Osteocyte (in vitro differentiated cells): ENCODE measurements around the gene CEP83. TPM values are rescaled to one million over a fixed set of nuclear protein-coding genes. Genes with fewer than 3 reads are reported as not detected.

ENCODE experiments used
- DNase-seq: peaks from one replicate; pipeline ENCODE4 v3.0.0; 2021; ENCODE audit warnings: mixed read lengths; ENCODE audit not compliant: unreplicated experiment; ENCODE audit errors: extremely low spot score
- H3K27ac Mint-ChIP-seq: one replicate; pipeline ENCODE4 v1.8.0; 2021; ENCODE audit warnings: mild to moderate bottlenecking, mixed read lengths; ENCODE audit not compliant: unreplicated experiment
- H3K27me3 Mint-ChIP-seq: one replicate; pipeline ENCODE4 v1.8.0; 2021; ENCODE audit warnings: mixed read lengths; ENCODE audit not compliant: unreplicated experiment
- H3K36me3 Mint-ChIP-seq: one replicate; pipeline ENCODE4 v1.8.0; 2021; ENCODE audit warnings: mixed read lengths; ENCODE audit not compliant: unreplicated experiment
- H3K4me1 Mint-ChIP-seq: one replicate; pipeline ENCODE4 v1.8.0; 2021; ENCODE audit warnings: mixed read lengths; ENCODE audit not compliant: unreplicated experiment
- H3K4me3 Mint-ChIP-seq: one replicate; pipeline ENCODE4 v1.8.0; 2021; ENCODE audit warnings: mild to moderate bottlenecking, moderate library complexity, mixed read lengths; ENCODE audit not compliant: unreplicated experiment
- H3K9me3 Mint-ChIP-seq: one replicate; pipeline ENCODE4 v1.8.0; 2021; ENCODE audit warnings: mixed read lengths; ENCODE audit not compliant: unreplicated experiment
- total RNA-seq: library from RNA; stranded (reverse); gene quantifications from 2 replicates; pipeline ENCODE4 v1.2.1, GENCODE V29; 2021
- TF ChIP-seq, protein P1 (sequence below): fragments of 200-600 bp; sonication (generic); IDR thresholded peaks from 2 replicates; pipeline ENCODE4 v1.5.0; 2021; ENCODE audit warnings: antibody characterized with exemption, mild to moderate bottlenecking, moderate library complexity

CEP83 gene
- total RNA-seq, 1 donor from 2014 or later = 13.1 TPM

- no peak overlapping the region for H3K4me3 Mint-ChIP-seq
- H3K27me3 Mint-ChIP-seq = peaks cover 38% of the 10 kb centered on the region
- DNase-seq = no peak
- TF ChIP-seq, protein P1, sequence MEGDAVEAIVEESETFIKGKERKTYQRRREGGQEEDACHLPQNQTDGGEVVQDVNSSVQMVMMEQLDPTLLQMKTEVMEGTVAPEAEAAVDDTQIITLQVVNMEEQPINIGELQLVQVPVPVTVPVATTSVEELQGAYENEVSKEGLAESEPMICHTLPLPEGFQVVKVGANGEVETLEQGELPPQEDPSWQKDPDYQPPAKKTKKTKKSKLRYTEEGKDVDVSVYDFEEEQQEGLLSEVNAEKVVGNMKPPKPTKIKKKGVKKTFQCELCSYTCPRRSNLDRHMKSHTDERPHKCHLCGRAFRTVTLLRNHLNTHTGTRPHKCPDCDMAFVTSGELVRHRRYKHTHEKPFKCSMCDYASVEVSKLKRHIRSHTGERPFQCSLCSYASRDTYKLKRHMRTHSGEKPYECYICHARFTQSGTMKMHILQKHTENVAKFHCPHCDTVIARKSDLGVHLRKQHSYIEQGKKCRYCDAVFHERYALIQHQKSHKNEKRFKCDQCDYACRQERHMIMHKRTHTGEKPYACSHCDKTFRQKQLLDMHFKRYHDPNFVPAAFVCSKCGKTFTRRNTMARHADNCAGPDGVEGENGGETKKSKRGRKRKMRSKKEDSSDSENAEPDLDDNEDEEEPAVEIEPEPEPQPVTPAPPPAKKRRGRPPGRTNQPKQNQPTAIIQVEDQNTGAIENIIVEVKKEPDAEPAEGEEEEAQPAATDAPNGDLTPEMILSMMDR = no peak
- H3K36me3 Mint-ChIP-seq = no peaks in the 10 kb centered on the region
- H3K4me1 Mint-ChIP-seq = no peaks in the 10 kb centered on the region
- no peak overlapping the region for H3K27ac Mint-ChIP-seq
- H3K9me3 Mint-ChIP-seq = peaks cover 9% of the 10 kb centered on the region
These were observed 41.3 kb upstream of the CEP83 start for GRCh38 chr12:94500831-94501567.

DNA sequence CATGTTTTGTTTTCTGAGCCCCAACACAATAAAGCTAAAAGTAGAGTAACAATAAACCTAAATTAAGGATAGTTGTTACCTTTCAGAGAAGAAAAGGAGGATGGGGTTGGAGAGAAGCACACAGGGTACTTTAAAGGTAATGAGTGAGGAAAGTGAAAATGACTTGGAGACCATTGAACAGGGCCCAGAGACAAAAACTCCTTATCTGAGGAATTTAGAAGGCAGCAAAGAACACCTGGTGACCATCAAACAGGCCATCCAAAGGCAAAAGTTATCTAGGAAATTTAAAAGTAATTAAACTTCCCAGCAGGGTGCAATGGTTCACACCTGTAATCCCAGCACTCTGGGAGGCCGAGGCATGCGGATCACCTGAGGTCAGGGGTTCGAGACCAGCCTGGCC, 39.0 kb upstream of the CEP83 start:
- no peaks in the 10 kb centered on the region for H3K36me3 Mint-ChIP-seq
- H3K4me1 Mint-ChIP-seq = no peaks in the 10 kb centered on the region
- no peak for DNase-seq
- TF ChIP-seq, protein P1 = no peak
- H3K27ac Mint-ChIP-seq = no peak overlapping the region
- peaks cover 9% of the 10 kb centered on the region for H3K9me3 Mint-ChIP-seq
- H3K27me3 Mint-ChIP-seq = peaks cover 36% of the 10 kb centered on the region
- H3K4me3 Mint-ChIP-seq = no peak overlapping the region

GRCh38 chr12:94498073-94498472, 38.4 kb upstream of the CEP83 start:
- H3K27me3 Mint-ChIP-seq = peaks cover 38% of the 10 kb centered on the region
- H3K4me1 Mint-ChIP-seq = no peaks in the 10 kb centered on the region
- no peak overlapping the region for H3K4me3 Mint-ChIP-seq

DNA sequence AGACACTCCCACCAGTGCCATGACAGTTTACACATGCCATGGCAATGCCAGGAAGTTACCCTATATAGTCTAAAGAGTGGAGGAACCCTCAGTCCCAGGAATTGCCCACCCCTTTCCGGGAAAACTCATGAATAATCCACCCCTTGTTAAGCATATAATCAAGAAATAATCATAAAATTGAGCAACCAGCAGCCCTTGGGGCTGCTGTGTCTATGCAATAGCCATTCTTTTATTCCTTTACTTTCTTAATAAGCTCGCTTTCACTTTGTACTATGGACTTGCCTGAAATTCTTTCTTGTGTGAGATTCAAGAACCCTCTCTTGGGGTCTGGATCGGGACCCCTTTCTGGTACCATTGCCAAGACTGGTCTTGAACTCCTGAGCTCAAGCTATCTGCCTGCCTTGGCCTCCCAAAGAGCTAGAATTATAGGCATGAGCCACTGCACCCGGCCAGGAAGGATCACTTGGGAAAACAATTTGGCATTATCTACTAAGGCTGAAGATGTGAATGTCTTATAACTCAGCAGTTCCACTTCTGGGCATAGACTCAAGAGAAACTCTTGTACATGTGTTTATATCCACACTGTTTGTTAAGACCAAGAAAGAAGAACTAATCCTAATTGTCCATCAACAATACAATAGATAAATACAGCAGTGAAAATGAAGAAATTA, 35.9 kb upstream of the CEP83 start:
- Mint-ChIP-seq H3K27me3 (peaks cover 42% of the 10 kb centered on the region), H3K9me3 (no peaks in the 10 kb centered on the region), H3K4me1 (no peaks in the 10 kb centered on the region), H3K27ac (no peak overlapping the region), H3K36me3 (no peaks in the 10 kb centered on the region), H3K4me3 (no peak overlapping the region)
- TF ChIP-seq, protein P1 = no peak
- DNase-seq = no peak

More at GRCh38 chr12:94498073-94498472, 38.4 kb upstream of the CEP83 start:
- no peak for DNase-seq
- TF ChIP-seq, protein P1 = no peak
- peaks cover 8% of the 10 kb centered on the region for H3K9me3 Mint-ChIP-seq
- no peaks in the 10 kb centered on the region for H3K36me3 Mint-ChIP-seq
- H3K27ac Mint-ChIP-seq = no peak overlapping the region

DNA sequence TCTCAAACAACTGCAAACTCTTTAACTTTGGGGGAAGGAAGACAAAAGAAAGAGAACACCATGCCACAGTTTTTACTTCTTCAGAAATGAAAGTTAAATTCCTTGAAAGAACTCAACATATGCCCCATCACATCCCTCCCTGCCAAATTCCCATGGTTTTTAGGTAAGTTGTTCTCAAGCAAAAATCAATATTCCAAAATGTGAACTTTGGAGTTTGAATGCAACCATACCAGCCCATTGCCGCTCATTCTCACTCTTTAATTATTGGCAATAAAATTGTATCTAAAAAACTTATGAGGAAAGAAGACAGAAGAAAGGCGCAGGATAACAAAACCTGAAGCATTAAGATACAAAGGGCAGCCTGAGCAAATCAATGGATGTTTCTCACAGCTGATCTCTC, 31.8 kb upstream of the CEP83 start:
- Mint-ChIP-seq H3K27ac (no peak overlapping the region), H3K9me3 (no peaks in the 10 kb centered on the region), H3K4me3 (no peak overlapping the region), H3K27me3 (peaks cover 59% of the 10 kb centered on the region), H3K36me3 (no peaks in the 10 kb centered on the region), H3K4me1 (no peaks in the 10 kb centered on the region)
- TF ChIP-seq, protein P1 = no peak
- DNase-seq = no peak
